Urinary bladder (tissue), 4 donors: ENCODE results near the gene FOLR3. TPM values are rescaled to one million over a fixed set of nuclear protein-coding genes. Genes with fewer than 3 reads are reported as not detected.
"Not testable (repeated sequence)": the region's sequence is repeated elsewhere in the genome, so short reads cannot be mapped to it uniquely, and the experiment has no call there.

Source experiments
- DNase-seq: peaks from one replicate; pipeline ENCODE4 v3.0.0-alpha.2; 2015; ENCODE audit errors: extremely low spot score
- H3K27ac ChIP-seq: one replicate; pipeline ENCODE4 v1.5.1; 2013; ENCODE audit warnings: low read depth, mild to moderate bottlenecking, moderate library complexity
- H3K36me3 ChIP-seq: one replicate; pipeline ENCODE4 v1.6.1; 2013; ENCODE audit warnings: mild to moderate bottlenecking, moderate library complexity; ENCODE audit not compliant: insufficient read depth
- H3K4me1 ChIP-seq: one replicate; pipeline ENCODE4 v1.6.1; 2013; ENCODE audit warnings: mild to moderate bottlenecking, moderate library complexity; ENCODE audit not compliant: insufficient read depth
- H3K4me3 ChIP-seq: one replicate; pipeline ENCODE4 v1.5.1; 2013; ENCODE audit warnings: low read depth, low read length
- WGBS: extraction: QIAGEN DNeasy Blood & Tissue Kit; methylation state at CpG from one replicate; pipeline ENCODE4 v1.1.7; 2013; 5-methylcytosine and 5-hydroxymethylcytosine counted together
- polyA plus RNA-seq: library from polyadenylated mRNA; stranded (reverse); fragments of 200-250 nt; gene quantifications from one replicate; pipeline ENCODE4 v1.2.3, GENCODE V29; 2013
- total RNA-seq: library from RNA; depleted of rRNA; stranded (reverse); fragments of >200 nt; gene quantifications from one replicate; pipeline ENCODE4 v1.2.3, GENCODE V29; 2014
- donor health status: healthy with polysubstance abuse.
- donor health status: healthy.

Gene FOLR3
- total and polyA plus RNA-seq, 2 donors: 0.28 TPM; not detected in 1

GRCh38 chr11:72135891-72136683 lies 562 bp downstream of the FOLR3 start:
- Histone ChIP-seq H3K27ac (no peak overlapping the region), H3K4me1 (no peaks in the 10 kb centered on the region), H3K4me3 (no peak overlapping the region), H3K36me3 (no peaks in the 10 kb centered on the region)
- no peak for DNase-seq
- 86% methylated on average over 14 of the region's 14 CpGs for WGBS

GRCh38 chr11:72136684-72137262 lies 1.2 kb downstream of the FOLR3 start:
- 94% methylated on average over 4 of the region's 4 CpGs for WGBS
- no peak overlapping the region for H3K4me3 ChIP-seq
- DNase-seq: no peak
- H3K36me3 ChIP-seq: no peaks in the 10 kb centered on the region
- no peak overlapping the region for H3K27ac ChIP-seq
- H3K4me1 ChIP-seq: no peaks in the 10 kb centered on the region

GRCh38 chr11:72138821-72139390 lies 3.4 kb downstream of the FOLR3 start:
- H3K4me3 ChIP-seq: no peak overlapping the region
- H3K4me1 ChIP-seq: no peaks in the 10 kb centered on the region
- WGBS: 78% methylated on average over 12 of the region's 12 CpGs
- no peak for DNase-seq
- H3K36me3 ChIP-seq: no peaks in the 10 kb centered on the region
- no peak overlapping the region for H3K27ac ChIP-seq

DNA sequence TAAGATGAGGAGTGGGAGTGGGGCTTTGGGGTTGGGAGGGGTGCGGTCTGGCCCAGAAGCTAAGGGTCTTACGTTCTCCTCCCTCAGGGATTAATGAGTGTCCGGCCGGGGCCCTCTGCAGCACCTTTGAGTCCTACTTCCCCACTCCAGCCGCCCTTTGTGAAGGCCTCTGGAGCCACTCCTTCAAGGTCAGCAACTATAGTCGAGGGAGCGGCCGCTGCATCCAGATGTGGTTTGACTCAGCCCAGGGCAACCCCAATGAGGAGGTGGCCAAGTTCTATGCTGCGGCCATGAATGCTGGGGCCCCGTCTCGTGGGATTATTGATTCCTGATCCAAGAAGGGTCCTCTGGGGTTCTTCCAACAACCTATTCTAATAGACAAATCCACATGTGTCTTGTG lies 4.0 kb downstream of the FOLR3 start:
- H3K36me3 ChIP-seq: no peaks in the 10 kb centered on the region
- no peak overlapping the region for H3K4me3 ChIP-seq
- no peak for DNase-seq
- H3K27ac ChIP-seq: no peak overlapping the region
- H3K4me1 ChIP-seq: no peaks in the 10 kb centered on the region
- WGBS: 92% methylated on average over 11 of the region's 11 CpGs

DNA sequence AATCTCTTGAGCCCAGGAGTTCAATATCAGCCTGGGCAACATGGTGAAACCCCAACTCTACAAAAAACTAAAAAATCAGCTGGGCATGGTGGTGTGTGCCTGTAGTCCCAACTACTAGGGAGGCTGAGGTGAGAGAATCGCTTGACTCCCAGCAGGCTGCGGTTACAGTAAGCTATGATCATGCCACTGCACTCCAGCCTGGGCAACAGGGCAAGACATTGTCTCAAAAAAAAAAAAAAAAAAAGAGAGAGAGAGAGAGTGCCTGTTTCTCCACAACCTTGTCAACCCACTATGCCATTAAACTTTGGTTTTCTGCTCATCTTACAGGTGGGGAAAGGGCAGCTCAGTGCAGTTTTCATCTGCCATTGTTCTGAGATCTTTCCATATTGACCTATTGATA lies 5.1 kb downstream of the FOLR3 start:
- H3K4me1 ChIP-seq: no peaks in the 10 kb centered on the region
- DNase-seq: no peak
- WGBS: 93% methylated on average over 2 of the region's 2 CpGs
- no peaks in the 10 kb centered on the region for H3K36me3 ChIP-seq
- H3K4me3 ChIP-seq: no peak overlapping the region
- no peak overlapping the region for H3K27ac ChIP-seq

DNA sequence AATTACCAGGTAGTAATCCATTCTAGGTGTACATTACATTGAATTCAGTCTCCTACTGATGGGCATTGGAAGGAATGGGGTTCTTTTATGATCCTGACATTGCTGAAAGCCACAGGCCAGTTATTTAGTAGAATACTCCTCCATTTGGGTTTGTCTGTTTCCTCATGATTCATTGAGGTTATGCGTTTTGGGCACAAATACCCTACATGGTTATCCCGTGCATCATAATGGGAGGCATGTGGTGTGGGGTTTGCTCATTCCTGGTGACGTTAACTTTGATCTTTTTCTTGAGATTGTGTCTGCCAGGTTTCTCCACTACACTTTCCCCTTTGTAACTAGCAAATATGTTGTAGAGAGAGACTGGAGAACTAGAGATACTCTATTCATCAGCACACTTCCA lies 5.5 kb downstream of the FOLR3 start:
- Histone ChIP-seq H3K4me3 (no peak overlapping the region), H3K4me1 (no peaks in the 10 kb centered on the region), H3K36me3 (no peaks in the 10 kb centered on the region), H3K27ac (no peak overlapping the region)
- WGBS: 72% methylated on average over 3 of the region's 3 CpGs
- DNase-seq: no peak

DNA sequence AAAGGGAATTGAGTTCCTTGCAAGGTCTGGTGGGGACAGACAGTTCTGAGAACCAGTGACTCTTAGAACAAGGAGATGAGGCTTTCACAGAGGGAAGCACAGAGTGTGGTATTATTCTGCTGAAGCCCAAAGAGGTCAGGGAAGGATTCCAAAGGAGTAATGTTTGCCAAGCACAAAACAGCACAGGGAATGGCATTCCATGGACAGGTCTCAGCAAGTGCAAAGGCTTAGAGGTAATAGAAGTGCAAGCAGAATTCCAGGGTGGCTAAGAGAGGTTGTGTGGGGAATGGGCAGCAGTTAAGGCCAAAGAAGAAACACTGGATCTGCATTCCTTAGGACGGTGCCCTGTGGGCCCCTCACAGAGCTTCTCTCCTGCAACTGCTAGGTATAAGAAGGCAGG lies 6.6 kb downstream of the FOLR3 start:
- 8% methylated on average over 1 of the region's 1 CpG for WGBS
- H3K4me1 ChIP-seq, H3K4me3 ChIP-seq, H3K36me3 ChIP-seq, H3K27ac ChIP-seq, DNase-seq: not testable (repeated sequence)

DNA sequence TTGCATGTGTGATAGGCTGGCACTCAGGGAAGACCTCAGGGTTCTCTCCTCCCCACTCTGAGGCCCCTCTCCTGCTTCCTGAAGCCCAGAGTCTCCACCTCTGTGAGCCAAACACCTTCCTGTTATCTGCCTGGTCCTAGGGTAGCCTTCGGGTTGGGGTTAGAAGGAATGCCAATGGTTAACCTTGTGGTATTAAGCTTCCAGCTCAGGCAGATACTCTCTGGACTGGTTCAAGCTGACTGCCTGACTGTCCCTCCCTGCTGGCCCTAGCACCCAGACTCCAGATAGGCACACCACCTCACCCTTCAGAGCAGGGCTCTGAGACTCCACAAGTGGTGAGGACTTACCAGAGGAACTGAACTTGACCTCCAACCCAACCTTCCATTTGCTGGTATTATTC lies 7.0 kb downstream of the FOLR3 start:
- H3K36me3 ChIP-seq, H3K4me1 ChIP-seq, H3K27ac ChIP-seq, H3K4me3 ChIP-seq, DNase-seq: not testable (repeated sequence)
- 48% methylated on average over 1 of the region's 1 CpG for WGBS

DNA sequence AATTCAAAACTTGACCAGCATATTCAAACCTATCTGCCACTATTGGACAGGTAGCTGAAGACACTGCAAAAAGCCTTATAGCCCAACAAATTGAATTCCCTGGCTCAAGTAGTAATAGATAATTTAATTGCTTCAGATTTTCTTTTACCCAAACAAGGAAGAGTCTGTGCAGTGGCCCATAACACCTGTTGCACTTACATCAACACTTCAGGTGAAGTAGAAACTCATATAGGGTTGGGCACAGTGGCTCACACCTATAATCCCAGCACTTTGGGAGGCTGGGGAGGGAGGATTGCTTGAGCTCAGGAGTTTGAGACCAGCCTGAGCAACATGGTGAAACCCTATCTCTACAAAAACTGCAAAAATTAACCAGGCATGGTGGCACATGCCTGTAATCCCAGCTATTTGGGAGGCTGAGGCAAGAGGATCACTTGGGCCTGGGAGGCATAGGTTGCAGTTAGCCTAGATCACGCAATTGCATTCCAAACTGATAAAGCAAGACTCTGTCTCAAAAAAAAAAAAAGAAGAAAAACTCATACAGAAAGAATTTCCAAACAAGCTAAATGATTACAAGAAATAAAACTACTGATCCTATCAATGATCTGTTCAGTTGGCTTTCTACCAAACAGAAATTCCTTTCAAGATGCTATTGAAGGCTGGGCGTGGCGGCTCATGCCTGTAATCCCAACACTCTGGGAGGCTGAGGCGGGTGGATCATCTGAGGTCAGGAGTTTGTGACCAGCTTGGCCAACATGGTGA lies 9.5 kb downstream of the FOLR3 start:
- DNase-seq: no peak
- no peak overlapping the region for H3K27ac ChIP-seq
- no peaks in the 10 kb centered on the region for H3K4me1 ChIP-seq
- H3K36me3 ChIP-seq: no peaks in the 10 kb centered on the region
- no peak overlapping the region for H3K4me3 ChIP-seq
- WGBS: 66% methylated on average over 4 of the region's 4 CpGs

DNA sequence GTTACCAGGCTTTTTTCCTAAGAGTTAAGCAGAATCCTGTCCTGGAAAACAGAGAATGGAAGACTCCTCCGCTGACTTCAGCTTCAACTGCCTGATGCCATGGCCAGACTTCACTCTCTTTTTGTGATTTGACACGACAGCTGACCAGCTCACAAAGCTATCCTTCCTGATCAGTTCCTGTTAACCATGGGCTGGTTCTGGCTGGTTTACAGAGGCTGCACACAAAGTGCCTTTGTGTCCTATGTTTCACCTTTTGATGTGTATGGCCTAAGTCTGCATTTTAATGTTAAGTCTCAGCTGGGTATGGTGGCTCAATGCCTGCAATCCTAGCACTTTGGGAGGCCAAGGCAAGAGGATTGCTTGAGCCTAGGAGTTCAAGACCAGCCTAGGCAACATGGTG lies 11.1 kb downstream of the FOLR3 start:
- Histone ChIP-seq H3K27ac (no peak overlapping the region), H3K36me3 (no peaks in the 10 kb centered on the region), H3K4me1 (no peaks in the 10 kb centered on the region), H3K4me3 (no peak overlapping the region)
- no peak for DNase-seq
- 37% methylated on average over 2 of the region's 2 CpGs for WGBS

GRCh38 chr11:72150882-72151281 lies 15.4 kb downstream of the FOLR3 start:
- Histone ChIP-seq H3K4me3 (no peak overlapping the region), H3K27ac (no peak overlapping the region), H3K4me1 (no peaks in the 10 kb centered on the region), H3K36me3 (no peaks in the 10 kb centered on the region)
- no peak for DNase-seq
- WGBS: 84% methylated on average over 4 of the region's 4 CpGs

GRCh38 chr11:72153874-72154273 lies 18.3 kb downstream of the FOLR3 start:
- WGBS: 80% methylated on average over 6 of the region's 6 CpGs

GRCh38 chr11:72154816-72155215 lies 19.3 kb downstream of the FOLR3 start:
- Histone ChIP-seq H3K36me3 (no peaks in the 10 kb centered on the region), H3K4me3 (no peak overlapping the region), H3K27ac (no peak overlapping the region), H3K4me1 (no peaks in the 10 kb centered on the region)
- no peak for DNase-seq
- WGBS: 85% methylated on average over 3 of the region's 3 CpGs

More at GRCh38 chr11:72153874-72154273, 18.3 kb downstream of the FOLR3 start:
- H3K36me3 ChIP-seq, H3K27ac ChIP-seq, H3K4me1 ChIP-seq, H3K4me3 ChIP-seq, DNase-seq: not testable (repeated sequence)

DNA sequence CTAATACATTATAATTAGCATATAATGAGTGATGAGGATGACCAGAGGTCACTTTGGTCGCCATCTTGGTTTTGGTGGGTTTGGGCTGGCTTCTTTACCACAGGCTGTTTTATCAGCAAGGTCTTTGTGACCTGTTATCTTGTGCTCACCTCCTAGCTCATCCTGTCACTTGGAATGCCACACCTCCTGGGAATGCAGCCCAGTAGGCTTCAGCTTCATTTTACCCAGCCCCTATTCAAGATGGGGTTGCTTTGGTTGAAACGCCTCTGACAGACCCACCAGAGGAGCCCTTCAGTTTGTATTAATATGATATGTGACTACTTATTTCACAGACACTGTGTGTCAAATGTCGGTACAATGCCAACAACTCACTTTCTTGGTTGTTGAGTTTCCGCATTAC lies 20.2 kb downstream of the FOLR3 start:
- Histone ChIP-seq H3K27ac (no peak overlapping the region), H3K36me3 (no peaks in the 10 kb centered on the region), H3K4me3 (no peak overlapping the region), H3K4me1 (no peaks in the 10 kb centered on the region)
- 89% methylated on average over 4 of the region's 4 CpGs for WGBS
- DNase-seq: no peak
